K562 (cell line): ENCODE results near the gene SLC8A1. TPM values are rescaled to one million over a fixed set of nuclear protein-coding genes. Genes with fewer than 3 reads are reported as not detected.

Experiments
- ATAC-seq: fragments of 200-7000 bp; cut with Tn5 transposase; 3 replicates; pipeline ENCODE4 v1.9.1; 2020; ENCODE audit warnings: moderate library complexity
- BruUV-seq: library from RNA; stranded (reverse); fragments of 400-500 nt; replicated peaks from 2 replicates; lab custom pipeline; 2021; lab: Mats Ljungman, UMichigan
- CTCF ChIA-PET: fragments of 300-600 bp; formaldehyde crosslinking; extraction: SDS; loops from one replicate; lab custom pipeline; 2021; ENCODE audit warnings: low intra/inter-chr PET ratio; lab: Yijun Ruan, JAX
- POLR2A ChIA-PET: fragments of 300-600, 350-650 bp; sonication (Branson Sonifier 250); formaldehyde crosslinking; extraction: SDS; loops from one replicate; lab custom pipeline; 2021; ENCODE audit warnings: antibody characterized with exemption, inconsistent platforms; lab: Yijun Ruan, JAX
- DNase-seq, 4 experiments: peaks; one replicate each; pipeline versions ENCODE4 v3.0.0 to v3.0.0-alpha.2; 2011 to 2018; ENCODE audit warnings: low spot score in 3 of 4, mixed read lengths in 3 of 4; ENCODE audit errors: extremely low read depth in 1 of 4
- FAIRE-seq: peaks from 2 replicates; lab custom pipeline; 2011; peaks lifted over from hg19 to GRCh38; lab: Jason Lieb, UNC
- H2AFZ ChIP-seq: 2 replicates; pipeline ENCODE4 v1.6.0; 2011; ENCODE audit warnings: low read depth, low read length, control low read depth, inconsistent platforms
- H3K27ac ChIP-seq: fragments of 200-600 bp; 3 replicates; pipeline ENCODE4 v1.8.0; 2011; ENCODE audit warnings: low read depth, mild to moderate bottlenecking, control low read depth, inconsistent platforms, low read length, moderate library complexity, mixed read lengths; ENCODE audit errors: extremely low read depth
- H3K27me3 ChIP-seq, 2 experiments: fragments of 300-600 bp in 1 of 2; 2 replicates in 1 of 2; 3 replicates in 1 of 2; pipeline versions ENCODE4 v1.6.0 to v1.8.0; 2011; ENCODE audit warnings: inconsistent platforms in 2 of 2, low read length in 2 of 2, mild to moderate bottlenecking in 1 of 2, mixed read lengths in 1 of 2, moderate library complexity in 1 of 2; ENCODE audit not compliant: control insufficient read depth in 2 of 2, insufficient read depth in 2 of 2
- H3K36me3 ChIP-seq: fragments of 300-600 bp; 3 replicates; pipeline ENCODE4 v1.8.0; 2011; ENCODE audit warnings: mild to moderate bottlenecking, low read length, inconsistent platforms; ENCODE audit not compliant: control insufficient read depth, insufficient read depth
- H3K4me1 ChIP-seq, 2 experiments: fragments of 200-600 bp in 1 of 2; replicated peaks in 1 of 2; 2 replicates in 1 of 2; 3 replicates in 1 of 2; pipeline versions ENCODE4 v1.5.1 to v1.8.0; 2011; ENCODE audit warnings: inconsistent platforms in 2 of 2, low read length in 2 of 2, mild to moderate bottlenecking in 1 of 2, mixed read lengths in 1 of 2, moderate library complexity in 1 of 2; ENCODE audit not compliant: control insufficient read depth in 2 of 2, insufficient read depth in 2 of 2
- H3K4me2 ChIP-seq: 2 replicates; pipeline ENCODE4 v1.6.1; 2011; ENCODE audit warnings: low read length, control low read depth, inconsistent platforms, mixed read lengths; ENCODE audit not compliant: insufficient read depth
- H3K4me3 ChIP-seq: fragments of 200-600 bp; sonication (generic), shearing (Covaris generic); 2 replicates; pipeline ENCODE4 v1.5.1; 2016; ENCODE audit warnings: control low read depth, inconsistent platforms
- H3K79me2 ChIP-seq: fragments of 200-600 bp; 3 replicates; pipeline ENCODE4 v1.8.0; 2011; ENCODE audit warnings: low read length, inconsistent platforms; ENCODE audit not compliant: control insufficient read depth, insufficient read depth
- H3K9ac ChIP-seq, 2 experiments: 2 replicates each; pipeline versions ENCODE4 v1.6.0 to v1.6.1; 2011; ENCODE audit warnings: low read depth in 2 of 2, low read length in 2 of 2, control low read depth in 1 of 2, inconsistent platforms in 1 of 2, mild to moderate bottlenecking in 1 of 2, mixed read lengths in 1 of 2; ENCODE audit not compliant: insufficient read depth in 1 of 2
- H3K9me1 ChIP-seq: one replicate; pipeline ENCODE4 v1.6.0; 2011; ENCODE audit warnings: inconsistent platforms, mild to moderate bottlenecking, low read length, moderate library complexity; ENCODE audit not compliant: control insufficient read depth, insufficient read depth
- H3K9me3 ChIP-seq: replicated peaks from 2 replicates; pipeline ENCODE4 v1.5.1; 2011; ENCODE audit warnings: low read depth, low read length, inconsistent platforms; ENCODE audit not compliant: control insufficient read depth, insufficient read depth
- H4K20me1 ChIP-seq: replicated peaks from 2 replicates; pipeline ENCODE4 v1.6.1; 2011; ENCODE audit warnings: low read length, inconsistent platforms, mixed read lengths; ENCODE audit not compliant: control insufficient read depth, insufficient read depth
- GTF2E2 ChIP-seq: fragments of 200-800 bp; sonication (Bioruptor generic); IDR thresholded peaks from 2 replicates; pipeline ENCODE4 v1.6.1; 2016; ENCODE audit warnings: missing genetic modification characterization, missing compliant biosample characterization
- NR4A1 ChIP-seq, 2 experiments: fragments of 250-450 bp in 1 of 2; fragments of 450-650 bp in 1 of 2; sonication (Bioruptor Pico) in 1 of 2; IDR thresholded peaks; 2 replicates each; pipeline versions ENCODE4 v1.4.0 to v1.6.1; 2016 to 2020; ENCODE audit warnings: mild to moderate bottlenecking in 2 of 2, missing compliant biosample characterization in 1 of 2, missing genetic modification characterization in 1 of 2, moderate library complexity in 1 of 2
- WGBS: fragments of 100-300 bp; shearing (Covaris generic); methylation state at CpG from one replicate; pipeline ENCODE4 v1.1.6; 2016; ENCODE audit warnings: low coverage, mixed read lengths; ENCODE audit not compliant: insufficient coverage; ENCODE audit errors: missing lambda C conversion rate; 5-methylcytosine and 5-hydroxymethylcytosine counted together
- in situ Hi-C: fragments of 300-500 bp; cut with MboI; formaldehyde crosslinking; loops from 4 replicates; pipeline ENCODE4 v1.15.0; 2018; ENCODE audit warnings: inconsistent platforms, mixed read lengths
- intact Hi-C: fragments of 100-400 bp; cut with micrococcal nuclease; formaldehyde crosslinking; loops from 2 replicates; pipeline ENCODE4 v1.14.2; 2022
- polyA plus RNA-seq, 8 experiments: library from polyadenylated mRNA; depleted of rRNA in 4 of 8; stranded (reverse) in 5 of 8; unstranded in 3 of 8; fragments of >200 nt; fragmentation: Nextera tagmentation in 2 of 8; fragmentation: Illumina TruSeq in 1 of 8; extraction: Ambion mirVana in 2 of 8; extraction: Trizol in 1 of 8; gene quantifications; 2 replicates each; pipeline versions ENCODE4 v1.2.1 to v1.2.3, GENCODE V29; 2011 to 2014; ENCODE audit warnings: inconsistent platforms in 1 of 8, missing spikeins in 1 of 8
- total RNA-seq, 7 experiments: library from RNA; depleted of rRNA in 6 of 7; stranded (reverse); fragments of >200 nt in 6 of 7; fragmentation: Illumina TruSeq in 2 of 7; extraction: Trizol in 2 of 7; gene quantifications; 2 replicates each; pipeline versions ENCODE4 v1.2.1 to v1.2.3, GENCODE V29; 2011 to 2021; ENCODE audit warnings: low replicate concordance in 1 of 7
- TF ChIP-seq, protein P1 (sequence below): fragments of 450-650 bp; IDR thresholded peaks from 2 replicates; pipeline ENCODE4 v1.6.1; 2017; ENCODE audit warnings: antibody characterized with exemption, mild to moderate bottlenecking
- TF ChIP-seq, protein P2 (sequence below): fragments of 250-450 bp; sonication (Bioruptor Pico); IDR thresholded peaks from 2 replicates; pipeline ENCODE4 v1.5.0; 2021
- TF ChIP-seq, protein P3 (sequence below): fragments of 250-450 bp; sonication (Bioruptor Pico); IDR thresholded peaks from 2 replicates; pipeline ENCODE4 v1.4.0; 2020; ENCODE audit warnings: mild to moderate bottlenecking
- TF ChIP-seq, protein P4 (sequence below): fragments of 450-650 bp; IDR thresholded peaks from 2 replicates; pipeline ENCODE4 v1.6.1; 2016; ENCODE audit warnings: borderline replicate concordance
- TF ChIP-seq, protein P5 (sequence below), 2 experiments: fragments of 450-650 bp; IDR thresholded peaks; 2 replicates each; pipeline ENCODE4 v1.6.1; 2016

SLC8A1 gene
- total and polyA plus RNA-seq, 9 of the 15 experiments (the other 6 are each of a cell fraction or from before 2014, with no cell fraction given), result not detected

DNA sequence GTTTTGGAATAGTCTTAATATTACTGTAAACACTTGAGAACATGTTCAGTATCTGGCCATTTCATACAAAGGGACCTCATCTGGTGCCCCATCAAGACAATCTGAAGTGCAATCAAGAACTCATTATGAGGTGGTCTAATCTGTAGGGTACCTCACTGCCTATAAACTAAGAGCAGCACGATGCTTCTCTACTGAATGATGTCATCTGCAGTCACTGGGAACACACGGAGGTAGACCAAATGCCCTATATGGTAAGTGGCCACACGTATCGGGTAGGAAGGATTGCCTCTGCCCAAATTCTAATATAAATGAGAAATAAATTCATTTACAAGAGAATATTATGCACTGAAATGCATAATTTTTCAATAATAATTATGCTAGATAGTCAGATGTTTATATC lies 90.4 kb downstream of the SLC8A1 start (continued):
- TF ChIP-seq, protein P1, sequence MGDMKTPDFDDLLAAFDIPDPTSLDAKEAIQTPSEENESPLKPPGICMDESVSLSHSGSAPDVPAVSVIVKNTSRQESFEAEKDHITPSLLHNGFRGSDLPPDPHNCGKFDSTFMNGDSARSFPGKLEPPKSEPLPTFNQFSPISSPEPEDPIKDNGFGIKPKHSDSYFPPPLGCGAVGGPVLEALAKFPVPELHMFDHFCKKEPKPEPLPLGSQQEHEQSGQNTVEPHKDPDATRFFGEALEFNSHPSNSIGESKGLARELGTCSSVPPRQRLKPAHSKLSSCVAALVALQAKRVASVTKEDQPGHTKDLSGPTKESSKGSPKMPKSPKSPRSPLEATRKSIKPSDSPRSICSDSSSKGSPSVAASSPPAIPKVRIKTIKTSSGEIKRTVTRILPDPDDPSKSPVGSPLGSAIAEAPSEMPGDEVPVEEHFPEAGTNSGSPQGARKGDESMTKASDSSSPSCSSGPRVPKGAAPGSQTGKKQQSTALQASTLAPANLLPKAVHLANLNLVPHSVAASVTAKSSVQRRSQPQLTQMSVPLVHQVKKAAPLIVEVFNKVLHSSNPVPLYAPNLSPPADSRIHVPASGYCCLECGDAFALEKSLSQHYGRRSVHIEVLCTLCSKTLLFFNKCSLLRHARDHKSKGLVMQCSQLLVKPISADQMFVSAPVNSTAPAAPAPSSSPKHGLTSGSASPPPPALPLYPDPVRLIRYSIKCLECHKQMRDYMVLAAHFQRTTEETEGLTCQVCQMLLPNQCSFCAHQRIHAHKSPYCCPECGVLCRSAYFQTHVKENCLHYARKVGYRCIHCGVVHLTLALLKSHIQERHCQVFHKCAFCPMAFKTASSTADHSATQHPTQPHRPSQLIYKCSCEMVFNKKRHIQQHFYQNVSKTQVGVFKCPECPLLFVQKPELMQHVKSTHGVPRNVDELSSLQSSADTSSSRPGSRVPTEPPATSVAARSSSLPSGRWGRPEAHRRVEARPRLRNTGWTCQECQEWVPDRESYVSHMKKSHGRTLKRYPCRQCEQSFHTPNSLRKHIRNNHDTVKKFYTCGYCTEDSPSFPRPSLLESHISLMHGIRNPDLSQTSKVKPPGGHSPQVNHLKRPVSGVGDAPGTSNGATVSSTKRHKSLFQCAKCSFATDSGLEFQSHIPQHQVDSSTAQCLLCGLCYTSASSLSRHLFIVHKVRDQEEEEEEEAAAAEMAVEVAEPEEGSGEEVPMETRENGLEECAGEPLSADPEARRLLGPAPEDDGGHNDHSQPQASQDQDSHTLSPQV, result no peak
- TF ChIP-seq, all 486 proteins: peak for 0

DNA sequence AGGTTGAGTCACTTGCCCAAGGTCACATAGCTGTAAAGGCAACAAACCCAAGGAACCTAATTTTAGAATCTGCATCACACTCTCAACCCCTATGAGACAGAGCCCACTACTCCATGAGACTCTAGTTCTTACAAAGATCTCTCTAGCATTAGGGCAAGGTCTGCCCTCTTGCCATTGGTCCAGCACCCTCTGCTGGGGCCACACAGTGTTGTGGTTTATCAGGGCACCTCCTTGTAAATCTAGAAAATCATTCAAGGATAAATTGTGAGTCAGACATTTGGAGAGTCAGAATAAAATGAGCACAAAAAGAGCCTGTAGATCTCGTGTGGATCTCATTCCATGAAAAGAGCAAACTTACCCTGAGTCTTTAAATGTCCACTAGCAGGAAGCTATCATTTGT lies 91.2 kb downstream of the SLC8A1 start:
- Histone ChIP-seq H3K27ac (no peak overlapping the region), H3K79me2 (no peaks in the 10 kb centered on the region), H3K4me1 (no peaks in the 10 kb centered on the region), H3K36me3 (no peaks in the 10 kb centered on the region), H3K9me1 (no peaks in the 10 kb centered on the region), H3K27me3 (no peaks in the 10 kb centered on the region), H3K9ac (no peak overlapping the region), H2AFZ (no peak overlapping the region), H3K9me3 (no peaks in the 10 kb centered on the region), H3K4me2 (no peak overlapping the region), H4K20me1 (no peaks in the 10 kb centered on the region), H3K4me3 (no peak overlapping the region)
- 0% methylated on average over 1 of the region's 1 CpG for WGBS
- ChIA-PET CTCF (no interaction called here), POLR2A (interaction anchor here (1.2 kb wide), 1 partner anchor 25 kb away, joined by 3 read pairs; no protein-coding TSS in a partner anchor)
- in situ Hi-C loops (no loop called here), intact Hi-C loops (no loop called here)
- ATAC-seq (no peak), DNase-seq (no peak), FAIRE-seq (no peak)
- BruUV-seq, result no TSS peak
- TF ChIP-seq GTF2E2, result no peak
- TF ChIP-seq NR4A1 (CRISPR knock-in tag; IDR thresholded peaks at IDR 0.05), result no peak
- no peak for TF ChIP-seq NR4A1 (tag; IDR thresholded peaks at IDR 0.05)
- TF ChIP-seq, protein P2, sequence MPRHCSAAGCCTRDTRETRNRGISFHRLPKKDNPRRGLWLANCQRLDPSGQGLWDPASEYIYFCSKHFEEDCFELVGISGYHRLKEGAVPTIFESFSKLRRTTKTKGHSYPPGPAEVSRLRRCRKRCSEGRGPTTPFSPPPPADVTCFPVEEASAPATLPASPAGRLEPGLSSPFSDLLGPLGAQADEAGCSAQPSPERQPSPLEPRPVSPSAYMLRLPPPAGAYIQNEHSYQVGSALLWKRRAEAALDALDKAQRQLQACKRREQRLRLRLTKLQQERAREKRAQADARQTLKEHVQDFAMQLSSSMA (CRISPR knock-in tag), result no peak
- TF ChIP-seq, protein P3, sequence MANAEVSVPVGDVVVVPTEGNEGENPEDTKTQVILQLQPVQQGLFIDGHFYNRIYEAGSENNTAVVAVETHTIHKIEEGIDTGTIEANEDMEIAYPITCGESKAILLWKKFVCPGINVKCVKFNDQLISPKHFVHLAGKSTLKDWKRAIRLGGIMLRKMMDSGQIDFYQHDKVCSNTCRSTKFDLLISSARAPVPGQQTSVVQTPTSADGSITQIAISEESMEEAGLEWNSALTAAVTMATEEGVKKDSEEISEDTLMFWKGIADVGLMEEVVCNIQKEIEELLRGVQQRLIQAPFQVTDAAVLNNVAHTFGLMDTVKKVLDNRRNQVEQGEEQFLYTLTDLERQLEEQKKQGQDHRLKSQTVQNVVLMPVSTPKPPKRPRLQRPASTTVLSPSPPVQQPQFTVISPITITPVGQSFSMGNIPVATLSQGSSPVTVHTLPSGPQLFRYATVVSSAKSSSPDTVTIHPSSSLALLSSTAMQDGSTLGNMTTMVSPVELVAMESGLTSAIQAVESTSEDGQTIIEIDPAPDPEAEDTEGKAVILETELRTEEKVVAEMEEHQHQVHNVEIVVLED (CRISPR knock-in tag), result no peak
- TF ChIP-seq, protein P4, sequence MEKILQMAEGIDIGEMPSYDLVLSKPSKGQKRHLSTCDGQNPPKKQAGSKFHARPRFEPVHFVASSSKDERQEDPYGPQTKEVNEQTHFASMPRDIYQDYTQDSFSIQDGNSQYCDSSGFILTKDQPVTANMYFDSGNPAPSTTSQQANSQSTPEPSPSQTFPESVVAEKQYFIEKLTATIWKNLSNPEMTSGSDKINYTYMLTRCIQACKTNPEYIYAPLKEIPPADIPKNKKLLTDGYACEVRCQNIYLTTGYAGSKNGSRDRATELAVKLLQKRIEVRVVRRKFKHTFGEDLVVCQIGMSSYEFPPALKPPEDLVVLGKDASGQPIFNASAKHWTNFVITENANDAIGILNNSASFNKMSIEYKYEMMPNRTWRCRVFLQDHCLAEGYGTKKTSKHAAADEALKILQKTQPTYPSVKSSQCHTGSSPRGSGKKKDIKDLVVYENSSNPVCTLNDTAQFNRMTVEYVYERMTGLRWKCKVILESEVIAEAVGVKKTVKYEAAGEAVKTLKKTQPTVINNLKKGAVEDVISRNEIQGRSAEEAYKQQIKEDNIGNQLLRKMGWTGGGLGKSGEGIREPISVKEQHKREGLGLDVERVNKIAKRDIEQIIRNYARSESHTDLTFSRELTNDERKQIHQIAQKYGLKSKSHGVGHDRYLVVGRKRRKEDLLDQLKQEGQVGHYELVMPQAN, result no peak
- TF ChIP-seq, protein P5, sequence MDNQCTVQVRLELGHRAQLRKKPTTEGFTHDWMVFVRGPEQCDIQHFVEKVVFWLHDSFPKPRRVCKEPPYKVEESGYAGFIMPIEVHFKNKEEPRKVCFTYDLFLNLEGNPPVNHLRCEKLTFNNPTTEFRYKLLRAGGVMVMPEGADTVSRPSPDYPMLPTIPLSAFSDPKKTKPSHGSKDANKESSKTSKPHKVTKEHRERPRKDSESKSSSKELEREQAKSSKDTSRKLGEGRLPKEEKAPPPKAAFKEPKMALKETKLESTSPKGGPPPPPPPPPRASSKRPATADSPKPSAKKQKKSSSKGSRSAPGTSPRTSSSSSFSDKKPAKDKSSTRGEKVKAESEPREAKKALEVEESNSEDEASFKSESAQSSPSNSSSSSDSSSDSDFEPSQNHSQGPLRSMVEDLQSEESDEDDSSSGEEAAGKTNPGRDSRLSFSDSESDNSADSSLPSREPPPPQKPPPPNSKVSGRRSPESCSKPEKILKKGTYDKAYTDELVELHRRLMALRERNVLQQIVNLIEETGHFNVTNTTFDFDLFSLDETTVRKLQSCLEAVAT (IDR thresholded peaks at IDR 0.05), result no peak
